Posterior cingulate gyrus (tissue), 11 donors: ENCODE measurements around the gene CGB3.

Source experiments
- DNase-seq, 10 donors: peaks; one replicate each; pipeline versions ENCODE4 v3.0.0 to v3.0.0-alpha.2; 2020 to 2021; ENCODE audit warnings: mixed read lengths in 3 of 10
- intact Hi-C: fragments of 100-400 bp; cut with DNase I; formaldehyde crosslinking; loops from one replicate; pipeline ENCODE4 v1.15.1; 2023

Gene CGB3

GRCh38 chr19:48991011-48991609 lies 33.0 kb downstream of the CGB3 start:
- intact Hi-C loops: no loop called here

GRCh38 chr19:48990400-48990799 lies 33.7 kb downstream of the CGB3 start:
- intact Hi-C loops: no loop called here
- no peak for DNase-seq

More at GRCh38 chr19:48991011-48991609, 33.0 kb downstream of the CGB3 start:
- DNase-seq: no peak

GRCh38 chr19:48989701-48990291 lies 34.3 kb downstream of the CGB3 start:
- no peak for DNase-seq
- intact Hi-C loops: no loop called here

- DNase-seq: no peak
- intact Hi-C loops: no loop called here
These were observed 35.3 kb downstream of the CGB3 start for GRCh38 chr19:48988860-48989259.

- intact Hi-C loops: no loop called here
- no peak for DNase-seq
These were observed 35.8 kb downstream of the CGB3 start for GRCh38 chr19:48988286-48988685.

- intact Hi-C loops: no loop called here
- DNase-seq: no peak
These were observed 36.8 kb downstream of the CGB3 start for GRCh38 chr19:48987323-48987722.

- no peak for DNase-seq
- intact Hi-C loops: no loop called here
These were observed 37.9 kb downstream of the CGB3 start for GRCh38 chr19:48986211-48986610.

GRCh38 chr19:48985711-48986110 lies 38.4 kb downstream of the CGB3 start:
- no peak for DNase-seq
- intact Hi-C loops: no loop called here

- intact Hi-C loops: no loop called here
- DNase-seq: no peak
These were observed 41.9 kb downstream of the CGB3 start for GRCh38 chr19:48982280-48982679.

GRCh38 chr19:48977061-48977460 lies 47.1 kb downstream of the CGB3 start:
- intact Hi-C loops: no loop called here
- no peak for DNase-seq

- no peak for DNase-seq
- intact Hi-C loops: no loop called here
These were observed 47.9 kb downstream of the CGB3 start for GRCh38 chr19:48975947-48976847.
